Dermis blood vessel endothelial cell (primary cell): ENCODE data around the gene GBP4. TPM values are rescaled to one million over a fixed set of nuclear protein-coding genes. Genes with fewer than 3 reads are reported as not detected.
"Not testable (repeated sequence)": the region's sequence is repeated elsewhere in the genome, so short reads cannot be mapped to it uniquely, and the experiment has no call there.

Experiments used
- DNase-seq: peaks from one replicate; pipeline ENCODE4 v3.0.0; 2010
- total RNA-seq: library from RNA; depleted of rRNA; stranded (reverse); fragments of >200 nt; gene quantifications from 2 replicates; pipeline ENCODE4 v1.2.3, GENCODE V29; 2014

The GBP4 gene
- total RNA-seq: 13.9 and 25.4 TPM in 2 replicates

GRCh38 chr1:89198491-89199072, at the start of gene GBP4:
Gene GBP4 (minus strand): TSS chr1:89198942. CDS start chr1:89198834, 108 bp downstream.
- DNase-seq: peak; percentile 29

- no peak for DNase-seq
Measured at GRCh38 chr1:89243046-89243445, 44.3 kb upstream of the GBP4 start.

GRCh38 chr1:89221341-89221740, 22.6 kb upstream of the GBP4 start:
- DNase-seq: no peak

GRCh38 chr1:89219851-89220250, 21.1 kb upstream of the GBP4 start:
- DNase-seq: not testable (repeated sequence)

GRCh38 chr1:89218941-89219340, 20.2 kb upstream of the GBP4 start:
- DNase-seq: not testable (repeated sequence)

GRCh38 chr1:89213347-89213746, 14.6 kb upstream of the GBP4 start:
- DNase-seq: no peak

- DNase-seq: no peak
Measured at GRCh38 chr1:89211035-89211634, 12.4 kb upstream of the GBP4 start.

- DNase-seq: no peak
Measured at GRCh38 chr1:89206373-89206772, 7.6 kb upstream of the GBP4 start.

- DNase-seq: no peak
Measured at GRCh38 chr1:89203166-89203565, 4.4 kb upstream of the GBP4 start.

- DNase-seq: no peak
Measured at GRCh38 chr1:89201106-89201794, 2.5 kb upstream of the GBP4 start.

- no peak for DNase-seq
Measured at GRCh38 chr1:89200663-89201062, 1.9 kb upstream of the GBP4 start.

GRCh38 chr1:89199525-89200031, 836 bp upstream of the GBP4 start:
- DNase-seq: no peak

GRCh38 chr1:89198081-89198480, 661 bp downstream of the GBP4 start:
- DNase-seq: no peak

GRCh38 chr1:89195476-89195875, 3.3 kb downstream of the GBP4 start:
- no peak for DNase-seq

- DNase-seq: no peak
Measured at GRCh38 chr1:89191314-89191713, 7.4 kb downstream of the GBP4 start.

GRCh38 chr1:89190017-89190416, 8.7 kb downstream of the GBP4 start:
- DNase-seq: no peak

- DNase-seq: no peak
Measured at GRCh38 chr1:89179343-89179742, 19.4 kb downstream of the GBP4 start.

GRCh38 chr1:89176971-89177370, 21.8 kb downstream of the GBP4 start:
- DNase-seq: no peak

- DNase-seq: no peak
Measured at GRCh38 chr1:89175601-89176256, 23.0 kb downstream of the GBP4 start, which contains the start of gene GBP7. Gene GBP7 (minus strand): TSS chr1:89176003. CDS start chr1:89171935, 4,068 bp downstream.

- no peak for DNase-seq
Measured at GRCh38 chr1:89174491-89174890, 24.3 kb downstream of the GBP4 start.

GRCh38 chr1:89172468-89173143, 26.1 kb downstream of the GBP4 start:
- DNase-seq: no peak

- DNase-seq: no peak
Measured at GRCh38 chr1:89171067-89171438, 27.7 kb downstream of the GBP4 start.
